IMR-90 (cell line): ENCODE results near the gene CLEC7A. TPM values are rescaled to one million over a fixed set of nuclear protein-coding genes. Genes with fewer than 3 reads are reported as not detected.

Source experiments
- ATAC-seq: fragments of 200-7000 bp; cut with Tn5 transposase; 2 replicates; pipeline ENCODE4 v1.9.1; 2020; ENCODE audit warnings: low read depth, mild to moderate bottlenecking, moderate library complexity
- BruUV-seq: library from RNA; stranded (reverse); fragments of 400-500 nt; replicated peaks from 2 replicates; lab custom pipeline; 2021; lab: Mats Ljungman, UMichigan
- CTCF ChIA-PET: fragments of 300-600 bp; formaldehyde crosslinking; extraction: SDS; loops from one replicate; lab custom pipeline; 2021; ENCODE audit warnings: antibody characterized with exemption; lab: Yijun Ruan, JAX
- POLR2A ChIA-PET: fragments of 300-600 bp; sonication (Branson Sonifier 250); formaldehyde crosslinking; loops from one replicate; lab custom pipeline; 2022; ENCODE audit warnings: antibody characterized with exemption; ENCODE audit not compliant: unreplicated experiment; lab: Charles Lee
- DNase-seq: peaks from one replicate; pipeline ENCODE4 v3.0.0; 2013
- H2AFZ ChIP-seq: replicated peaks from 2 replicates; pipeline ENCODE3; 2013; ENCODE audit warnings: low read length, mild to moderate bottlenecking; ENCODE audit not compliant: poor library complexity
- H2AK5ac ChIP-seq: 2 replicates; pipeline ENCODE4 v1.6.1; 2013; ENCODE audit warnings: low read depth, low read length, inconsistent platforms
- H2AK9ac ChIP-seq: replicated peaks from 2 replicates; pipeline ENCODE3; 2013; ENCODE audit warnings: mild to moderate bottlenecking, low read depth, low read length, moderate library complexity; ENCODE audit not compliant: poor library complexity
- H2BK120ac ChIP-seq: 2 replicates; pipeline ENCODE4 v1.6.1; 2013; ENCODE audit warnings: low read depth, low read length, inconsistent platforms
- H2BK15ac ChIP-seq: 3 replicates; pipeline ENCODE4 v1.6.1; 2013; ENCODE audit warnings: low read depth, low read length, inconsistent platforms
- H2BK20ac ChIP-seq: 2 replicates; pipeline ENCODE4 v1.6.1; 2013; ENCODE audit warnings: low read depth, mild to moderate bottlenecking, inconsistent platforms, low read length, moderate library complexity
- H2BK5ac ChIP-seq: 2 replicates; pipeline ENCODE4 v1.6.1; 2013; ENCODE audit warnings: mild to moderate bottlenecking, low read depth, low read length, inconsistent platforms; ENCODE audit not compliant: poor library complexity, severe bottlenecking
- H3K14ac ChIP-seq: replicated peaks from 2 replicates; pipeline ENCODE4 v1.6.1; 2013; ENCODE audit warnings: low read depth, low read length, inconsistent platforms
- H3K18ac ChIP-seq: 2 replicates; pipeline ENCODE4 v1.6.1; 2013; ENCODE audit warnings: low read depth, low read length, control low read depth
- H3K23ac ChIP-seq: 2 replicates; pipeline ENCODE4 v1.6.1; 2013; ENCODE audit warnings: low read depth, low read length, inconsistent platforms
- H3K27ac ChIP-seq: 2 replicates; pipeline ENCODE4 v1.5.1; 2013; ENCODE audit warnings: mild to moderate bottlenecking, control low read depth, low read length; ENCODE audit not compliant: insufficient read depth
- H3K27me3 ChIP-seq: 2 replicates; pipeline ENCODE4 v1.6.1; 2013; ENCODE audit warnings: low read length; ENCODE audit not compliant: control insufficient read depth, insufficient read depth
- H3K36me3 ChIP-seq: 2 replicates; pipeline ENCODE4 v1.6.1; 2013; ENCODE audit warnings: low read length, mixed read lengths; ENCODE audit not compliant: control insufficient read depth, insufficient read depth
- H3K4ac ChIP-seq: 2 replicates; pipeline ENCODE4 v1.6.1; 2013; ENCODE audit warnings: low read depth, low read length, inconsistent platforms
- H3K4me1 ChIP-seq: 2 replicates; pipeline ENCODE4 v1.6.1; 2013; ENCODE audit warnings: low read length, mixed read lengths; ENCODE audit not compliant: control insufficient read depth, insufficient read depth
- H3K4me2 ChIP-seq: 2 replicates; pipeline ENCODE4 v1.6.1; 2013; ENCODE audit warnings: low read depth, mild to moderate bottlenecking, control low read depth, low read length, moderate library complexity
- H3K4me3 ChIP-seq: 2 replicates; pipeline ENCODE4 v1.5.1; 2013; ENCODE audit warnings: low read depth, mild to moderate bottlenecking, control low read depth, low read length, moderate library complexity; ENCODE audit not compliant: insufficient read depth
- H3K56ac ChIP-seq: 2 replicates; pipeline ENCODE4 v1.6.1; 2013; ENCODE audit warnings: low read length, inconsistent platforms; ENCODE audit not compliant: insufficient read depth; ENCODE audit errors: extremely low read depth
- H3K79me1 ChIP-seq, 2 experiments: 2 replicates each; pipeline ENCODE4 v1.6.1; 2013; ENCODE audit warnings: low read length in 2 of 2, inconsistent platforms in 1 of 2, low read depth in 1 of 2
- H3K9ac ChIP-seq: 2 replicates; pipeline ENCODE4 v1.6.1; 2013; ENCODE audit warnings: low read depth, low read length, control low read depth
- H3K9me1 ChIP-seq: 2 replicates; pipeline ENCODE4 v1.6.1; 2013; ENCODE audit warnings: low read length, inconsistent platforms; ENCODE audit not compliant: insufficient read depth
- H3K9me3 ChIP-seq: 2 replicates; pipeline ENCODE4 v1.6.1; 2013; ENCODE audit warnings: low read length; ENCODE audit not compliant: control insufficient read depth, insufficient read depth
- H4K20me1 ChIP-seq: 2 replicates; pipeline ENCODE4 v1.6.1; 2013; ENCODE audit warnings: low read length, inconsistent platforms; ENCODE audit not compliant: insufficient read depth
- H4K5ac ChIP-seq: 2 replicates; pipeline ENCODE4 v1.6.1; 2013; ENCODE audit warnings: mild to moderate bottlenecking, low read depth, low read length, control low read depth
- H4K8ac ChIP-seq, 2 experiments: 2 replicates each; pipeline ENCODE4 v1.6.1; 2013; ENCODE audit warnings: low read depth in 2 of 2, low read length in 2 of 2, control low read depth in 1 of 2, inconsistent platforms in 1 of 2
- H4K91ac ChIP-seq: 2 replicates; pipeline ENCODE4 v1.6.1; 2013; ENCODE audit warnings: low read depth, low read length, inconsistent platforms; ENCODE audit not compliant: insufficient read depth
- BHLHE40 ChIP-seq: fragments of 150-350 bp; IDR thresholded peaks from 2 replicates; pipeline ENCODE4 v1.6.1; 2016; ENCODE audit warnings: mild to moderate bottlenecking, low read depth, low read length
- CHD1 ChIP-seq: IDR thresholded peaks from 2 replicates; pipeline ENCODE4 v1.6.1; 2012; ENCODE audit warnings: low read depth, low read length, improper control_type of control experiment
- FOS ChIP-seq: fragments of 150-350 bp; IDR thresholded peaks from 2 replicates; pipeline ENCODE4 v1.6.1; 2016; ENCODE audit warnings: low read depth, low read length
- MXI1 ChIP-seq: IDR thresholded peaks from 2 replicates; pipeline ENCODE4 v1.6.1; 2012; ENCODE audit warnings: low read depth, mild to moderate bottlenecking, low read length, moderate library complexity, borderline replicate concordance
- POLR2A ChIP-seq: IDR thresholded peaks from 2 replicates; pipeline ENCODE4 v1.6.1; 2012; ENCODE audit warnings: mild to moderate bottlenecking, low read depth, low read length
- RCOR1 ChIP-seq: IDR thresholded peaks from 2 replicates; pipeline ENCODE4 v1.6.1; 2012; ENCODE audit warnings: mild to moderate bottlenecking, low read length, improper control_type of control experiment; ENCODE audit not compliant: insufficient replicate concordance
- RFX5 ChIP-seq: IDR thresholded peaks from 2 replicates; pipeline ENCODE4 v1.8.0; 2012; ENCODE audit warnings: low read depth, mild to moderate bottlenecking, low read length, moderate library complexity
- SMC3 ChIP-seq: fragments of 150-350 bp; IDR thresholded peaks from 2 replicates; pipeline ENCODE4 v1.6.1; 2016; ENCODE audit warnings: low read depth, mild to moderate bottlenecking, antibody characterized with exemption, low read length, moderate library complexity
- WGBS, 2 experiments: methylation state at CpG; one replicate each; pipeline versions ENCODE4 v1.1.5 to v1.1.7; 2013; ENCODE audit warnings: missing lambda C conversion rate in 2 of 2; ENCODE audit not compliant: insufficient read length in 1 of 2; ENCODE audit errors: extremely low coverage in 2 of 2; 5-methylcytosine and 5-hydroxymethylcytosine counted together
- dilution Hi-C: fragments of 300-500 bp; cut with HindIII; formaldehyde crosslinking; loops from one replicate; pipeline ENCODE4 v1.14.3; 2018; ENCODE audit warnings: low sequenced_read_pairs; ENCODE audit not compliant: unreplicated experiment
- in situ Hi-C: fragments of 300-500 bp; cut with MboI; formaldehyde crosslinking; loops from 3 replicates; pipeline ENCODE4 v1.14.3; 2019; ENCODE audit warnings: low sequenced_read_pairs, inconsistent platforms, mixed read lengths
- intact Hi-C: fragments of 100-400 bp; cut with micrococcal nuclease; formaldehyde crosslinking; loops from 2 replicates; pipeline ENCODE4 v1.10.0; 2022
- polyA plus RNA-seq, 3 experiments: library from polyadenylated mRNA; depleted of rRNA; stranded (reverse); fragments of >200 nt; gene quantifications; 2 replicates each; pipeline ENCODE4 v1.2.3, GENCODE V29; 2012; ENCODE audit warnings: low replicate concordance in 1 of 3
- total RNA-seq: library from RNA; depleted of rRNA; stranded (reverse); fragments of >200 nt; gene quantifications from 2 replicates; pipeline ENCODE4 v1.2.3, GENCODE V29; 2012
- TF ChIP-seq, protein P1 (sequence below): fragments of 150-350 bp; IDR thresholded peaks from 2 replicates; pipeline ENCODE4 v1.6.1; 2016; ENCODE audit warnings: low read depth, mild to moderate bottlenecking, low read length, moderate library complexity, borderline replicate concordance
- TF ChIP-seq, protein P2 (sequence below): fragments of 150-350 bp; IDR thresholded peaks from 2 replicates; pipeline ENCODE4 v1.6.1; 2017; ENCODE audit warnings: mild to moderate bottlenecking, antibody characterized with exemption, low read length, low read depth
- TF ChIP-seq, protein P3 (sequence below): conservative IDR thresholded peaks from 2 replicates; pipeline ENCODE4 v1.5.1; 2012; ENCODE audit warnings: mild to moderate bottlenecking, low read depth, low read length, improper control_type of control experiment

The CLEC7A gene
- total and polyA plus RNA-seq, 2 of the 4 experiments (the other 2 are of a cell fraction), result not detected

DNA sequence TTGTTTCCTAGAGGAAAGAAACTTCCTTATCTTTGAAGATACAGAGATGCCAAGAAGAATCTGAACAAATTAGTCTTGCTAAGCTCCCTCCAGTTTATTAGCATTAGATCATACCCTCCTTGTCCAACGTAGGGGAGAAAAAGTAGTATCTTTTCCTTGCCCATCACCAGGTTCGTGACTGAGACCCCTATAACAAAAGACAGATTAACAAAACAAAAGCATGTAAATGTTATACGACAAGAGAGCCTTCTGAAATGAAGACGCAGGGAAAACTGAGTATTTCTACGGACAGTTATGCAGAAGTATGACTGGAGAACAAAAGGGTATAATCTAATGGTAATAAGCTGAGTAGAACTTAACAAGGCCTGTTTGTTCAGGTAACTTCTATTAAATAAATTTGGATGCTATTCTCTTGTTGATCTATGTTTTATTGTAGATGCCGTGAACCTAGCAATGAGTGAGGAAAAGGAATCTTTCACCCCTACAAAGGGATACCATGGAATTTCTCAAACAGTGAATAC lies 2.9 kb upstream of the CLEC7A start:
- Histone ChIP-seq H2AFZ (no peak overlapping the region), H3K9ac (no peak overlapping the region), H3K14ac (no peak overlapping the region), H3K9me3 (no peaks in the 10 kb centered on the region), H4K5ac (no peak overlapping the region), H3K27me3 (peaks cover 2% of the 10 kb centered on the region; the same call in 1 of the 2 replicates), H2BK20ac (no peak overlapping the region), H3K4me3 (no peak overlapping the region), H4K91ac (no peak overlapping the region), H3K18ac (no peak overlapping the region), H3K4me2 (no peak overlapping the region), H2AK5ac (no peak overlapping the region), H2BK15ac (no peak overlapping the region), H3K79me1 (no peaks in the 10 kb centered on the region), H3K56ac (no peak overlapping the region), H2AK9ac (no peak overlapping the region), H3K23ac (no peak overlapping the region), H2BK5ac (no peak overlapping the region), H3K9me1 (no peaks in the 10 kb centered on the region), H2BK120ac (no peak overlapping the region), H4K8ac (no peak overlapping the region), H3K4ac (no peak overlapping the region), H3K36me3 (no peaks in the 10 kb centered on the region), H4K20me1 (no peaks in the 10 kb centered on the region), H3K27ac (no peak overlapping the region), H3K4me1 (no peaks in the 10 kb centered on the region)
- dilution Hi-C loops (no loop called here), intact Hi-C loops (no loop called here), in situ Hi-C loops (no loop called here)
- DNase-seq (no peak), ATAC-seq (no peak)
- BruUV-seq, result no TSS peak
- TF ChIP-seq CHD1, result no peak
- TF ChIP-seq FOS, result no peak
- TF ChIP-seq SMC3, result no peak
- TF ChIP-seq BHLHE40, result no peak
- TF ChIP-seq RCOR1, result no peak
- TF ChIP-seq, protein P1, sequence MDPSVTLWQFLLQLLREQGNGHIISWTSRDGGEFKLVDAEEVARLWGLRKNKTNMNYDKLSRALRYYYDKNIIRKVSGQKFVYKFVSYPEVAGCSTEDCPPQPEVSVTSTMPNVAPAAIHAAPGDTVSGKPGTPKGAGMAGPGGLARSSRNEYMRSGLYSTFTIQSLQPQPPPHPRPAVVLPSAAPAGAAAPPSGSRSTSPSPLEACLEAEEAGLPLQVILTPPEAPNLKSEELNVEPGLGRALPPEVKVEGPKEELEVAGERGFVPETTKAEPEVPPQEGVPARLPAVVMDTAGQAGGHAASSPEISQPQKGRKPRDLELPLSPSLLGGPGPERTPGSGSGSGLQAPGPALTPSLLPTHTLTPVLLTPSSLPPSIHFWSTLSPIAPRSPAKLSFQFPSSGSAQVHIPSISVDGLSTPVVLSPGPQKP, result no peak
- TF ChIP-seq, protein P2, sequence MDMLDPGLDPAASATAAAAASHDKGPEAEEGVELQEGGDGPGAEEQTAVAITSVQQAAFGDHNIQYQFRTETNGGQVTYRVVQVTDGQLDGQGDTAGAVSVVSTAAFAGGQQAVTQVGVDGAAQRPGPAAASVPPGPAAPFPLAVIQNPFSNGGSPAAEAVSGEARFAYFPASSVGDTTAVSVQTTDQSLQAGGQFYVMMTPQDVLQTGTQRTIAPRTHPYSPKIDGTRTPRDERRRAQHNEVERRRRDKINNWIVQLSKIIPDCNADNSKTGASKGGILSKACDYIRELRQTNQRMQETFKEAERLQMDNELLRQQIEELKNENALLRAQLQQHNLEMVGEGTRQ, result no peak
- TF ChIP-seq MXI1, result no peak
- no peak for TF ChIP-seq RFX5
- TF ChIP-seq, protein P3, sequence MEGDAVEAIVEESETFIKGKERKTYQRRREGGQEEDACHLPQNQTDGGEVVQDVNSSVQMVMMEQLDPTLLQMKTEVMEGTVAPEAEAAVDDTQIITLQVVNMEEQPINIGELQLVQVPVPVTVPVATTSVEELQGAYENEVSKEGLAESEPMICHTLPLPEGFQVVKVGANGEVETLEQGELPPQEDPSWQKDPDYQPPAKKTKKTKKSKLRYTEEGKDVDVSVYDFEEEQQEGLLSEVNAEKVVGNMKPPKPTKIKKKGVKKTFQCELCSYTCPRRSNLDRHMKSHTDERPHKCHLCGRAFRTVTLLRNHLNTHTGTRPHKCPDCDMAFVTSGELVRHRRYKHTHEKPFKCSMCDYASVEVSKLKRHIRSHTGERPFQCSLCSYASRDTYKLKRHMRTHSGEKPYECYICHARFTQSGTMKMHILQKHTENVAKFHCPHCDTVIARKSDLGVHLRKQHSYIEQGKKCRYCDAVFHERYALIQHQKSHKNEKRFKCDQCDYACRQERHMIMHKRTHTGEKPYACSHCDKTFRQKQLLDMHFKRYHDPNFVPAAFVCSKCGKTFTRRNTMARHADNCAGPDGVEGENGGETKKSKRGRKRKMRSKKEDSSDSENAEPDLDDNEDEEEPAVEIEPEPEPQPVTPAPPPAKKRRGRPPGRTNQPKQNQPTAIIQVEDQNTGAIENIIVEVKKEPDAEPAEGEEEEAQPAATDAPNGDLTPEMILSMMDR, result no peak
- TF ChIP-seq POLR2A, result no peak
- POLR2A ChIA-PET, result no interaction called here
- CTCF ChIA-PET, result interaction anchor here (0.6 kb wide), 1 partner anchor 33 kb away, joined by 5 read pairs; no protein-coding TSS in a partner anchor
- no CpG with 5 or more reads among the region's 6 CpGs for WGBS, 2 experiments
